ENCODE data around the gene NFIC. TPM values are rescaled to one million over a fixed set of nuclear protein-coding genes. Genes with fewer than 3 reads are reported as not detected.
A peak's percentile ranks its signal among the peaks of the same experiment; 100 is the strongest.

NFIC gene
- total and polyA plus RNA-seq, 2 of the 4 experiments (the other 2 are of a cell fraction): 21.9 to 32.1 TPM

GRCh38 chr19:3336351-3336679, 30.1 kb upstream of the NFIC start:
- Histone ChIP-seq H2BK120ac (ENCODE audit: low read depth, low read length) (peak overlapping the region; percentile 69), H3K4me3 (ENCODE audit: insufficient read depth, low read depth, low read length) (no peak overlapping the region), H3K27ac (ENCODE audit: insufficient read depth, low read length) (peak overlapping the region; percentile 56), H4K5ac (ENCODE audit: low read depth, low read length) (peak overlapping the region; percentile 60), H3K56ac (ENCODE audit: extremely low read depth, insufficient read depth, low read length) (no peak overlapping the region), H2AK5ac (ENCODE audit: low read depth, low read length) (peak overlapping the region; percentile 41; the same call in 1 of the 2 replicates), H2BK20ac (ENCODE audit: low read depth, low read length) (peak overlapping the region; percentile 1; the same call in 1 of the 2 replicates), H3K9me3 (ENCODE audit: control insufficient read depth, insufficient read depth, low read length) (no peaks in the 10 kb centered on the region), H2AK9ac (replicated peaks; ENCODE audit: low read depth, low read length, poor library complexity) (no peak overlapping the region), H3K9ac (ENCODE audit: low read depth, low read length) (peak overlapping the region; percentile 40; the same call in 1 of the 2 replicates), H3K18ac (ENCODE audit: low read depth, low read length) (peak overlapping the region; percentile 63), H3K4ac (ENCODE audit: low read depth, low read length) (peak overlapping the region; percentile 49), H2BK15ac (ENCODE audit: low read depth, low read length) (peak overlapping the region; percentile 16; the same call in 2 of the 3 replicates), H4K8ac (ENCODE audit: low read depth in 2 of 2, low read length in 2 of 2) (peak overlapping the region; percentile 17 to 84; a peak in 2 of 4 replicates), H3K79me1 (ENCODE audit: low read depth in 1 of 2, low read length in 2 of 2) (no peaks in the 10 kb centered on the region; a peak in 1 of 4 replicates), H3K4me1 (ENCODE audit: control insufficient read depth, insufficient read depth, low read length) (peaks cover 24% of the 10 kb centered on the region), H4K91ac (ENCODE audit: insufficient read depth, low read depth, low read length) (peak overlapping the region; percentile 72), H3K9me1 (ENCODE audit: insufficient read depth, low read length) (peaks cover 9% of the 10 kb centered on the region; the same call in 1 of the 2 replicates), H3K4me2 (ENCODE audit: low read depth, low read length) (peak overlapping the region; percentile 40; the same call in 1 of the 2 replicates), H3K23ac (ENCODE audit: low read depth, low read length) (no peak overlapping the region), H3K36me3 (ENCODE audit: control insufficient read depth, insufficient read depth, low read length) (no peaks in the 10 kb centered on the region), H2AFZ (replicated peaks; ENCODE audit: low read length, poor library complexity) (peak overlapping the region; percentile 87), H3K14ac (replicated peaks; ENCODE audit: low read depth, low read length) (peak overlapping the region; percentile 49; the same call in 1 of the 2 replicates), H3K27me3 (ENCODE audit: control insufficient read depth, insufficient read depth, low read length) (no peaks in the 10 kb centered on the region), H4K20me1 (ENCODE audit: insufficient read depth, low read length) (no peaks in the 10 kb centered on the region), H2BK5ac (ENCODE audit: low read depth, low read length, poor library complexity, severe bottlenecking) (peak overlapping the region; percentile 47)
- 100% methylated on average over 1 of the region's 5 CpGs; no CpG with 5 or more reads in 1 of the 2 experiments for WGBS, 2 experiments (ENCODE audit: extremely low coverage in 2 of 2, insufficient read length in 1 of 2)
- ATAC-seq (ENCODE audit: low read depth): peak; percentile 30; the same call in 1 of the 2 replicates
- no TSS peak for BruUV-seq (replicated peaks)
- TF ChIP-seq CEBPB (IDR thresholded peaks at IDR 0.05; ENCODE audit: low read depth, low read length) (no peak), RAD21 (IDR thresholded peaks at IDR 0.05; ENCODE audit: low read length) (no peak), BHLHE40 (IDR thresholded peaks at IDR 0.05; ENCODE audit: low read depth, low read length) (no peak), MAFK (IDR thresholded peaks at IDR 0.05; ENCODE audit: low read depth, low read length) (no peak), POLR2A (IDR thresholded peaks at IDR 0.05; ENCODE audit: low read depth, low read length) (no peak), ELK1 (IDR thresholded peaks at IDR 0.05; ENCODE audit: borderline replicate concordance, low read depth, low read length) (no peak), CTCF (conservative IDR thresholded peaks at IDR 0.05; ENCODE audit: low read depth, low read length) (no peak), MAZ (IDR thresholded peaks at IDR 0.05; ENCODE audit: borderline replicate concordance, low read depth, low read length) (no peak), RCOR1 (IDR thresholded peaks at IDR 0.05; ENCODE audit: insufficient replicate concordance, low read length) (no peak), USF2 (IDR thresholded peaks at IDR 0.05; ENCODE audit: low read depth, low read length) (no peak), SMC3 (IDR thresholded peaks at IDR 0.05; ENCODE audit: low read depth, low read length) (no peak), CHD1 (IDR thresholded peaks at IDR 0.05; ENCODE audit: low read depth, low read length) (no peak), RFX5 (IDR thresholded peaks at IDR 0.05; ENCODE audit: low read depth, low read length) (no peak), FOS (IDR thresholded peaks at IDR 0.05; ENCODE audit: low read depth, low read length) (no peak), NFE2L2 (IDR thresholded peaks at IDR 0.05; ENCODE audit: low read depth, low read length) (no peak), MXI1 (IDR thresholded peaks at IDR 0.05; ENCODE audit: borderline replicate concordance, low read depth, low read length) (no peak)
- intact Hi-C loops (cut with micrococcal nuclease) (no loop called here), in situ Hi-C loops (cut with MboI; ENCODE audit: low sequenced_read_pairs) (no loop called here), dilution Hi-C loops (cut with HindIII; ENCODE audit: low sequenced_read_pairs, unreplicated experiment) (no loop called here)
- DNase-seq: no peak
- POLR2A ChIA-PET (ENCODE audit: unreplicated experiment): no interaction called here
- CTCF ChIA-PET: no interaction called here
